ENCODE measurements around the gene TNFSF11.

Gene TNFSF11

GRCh38 chr13:42611086-42611779, 37.3 kb downstream of the TNFSF11 start:
- DNase-seq (ENCODE audit: insufficient read length, low spot score) (no peak), FAIRE-seq (no peak)
- TF ChIP-seq POLR2A (IDR thresholded peaks at IDR 0.05; ENCODE audit: low read depth, low read length), result no peak

DNA sequence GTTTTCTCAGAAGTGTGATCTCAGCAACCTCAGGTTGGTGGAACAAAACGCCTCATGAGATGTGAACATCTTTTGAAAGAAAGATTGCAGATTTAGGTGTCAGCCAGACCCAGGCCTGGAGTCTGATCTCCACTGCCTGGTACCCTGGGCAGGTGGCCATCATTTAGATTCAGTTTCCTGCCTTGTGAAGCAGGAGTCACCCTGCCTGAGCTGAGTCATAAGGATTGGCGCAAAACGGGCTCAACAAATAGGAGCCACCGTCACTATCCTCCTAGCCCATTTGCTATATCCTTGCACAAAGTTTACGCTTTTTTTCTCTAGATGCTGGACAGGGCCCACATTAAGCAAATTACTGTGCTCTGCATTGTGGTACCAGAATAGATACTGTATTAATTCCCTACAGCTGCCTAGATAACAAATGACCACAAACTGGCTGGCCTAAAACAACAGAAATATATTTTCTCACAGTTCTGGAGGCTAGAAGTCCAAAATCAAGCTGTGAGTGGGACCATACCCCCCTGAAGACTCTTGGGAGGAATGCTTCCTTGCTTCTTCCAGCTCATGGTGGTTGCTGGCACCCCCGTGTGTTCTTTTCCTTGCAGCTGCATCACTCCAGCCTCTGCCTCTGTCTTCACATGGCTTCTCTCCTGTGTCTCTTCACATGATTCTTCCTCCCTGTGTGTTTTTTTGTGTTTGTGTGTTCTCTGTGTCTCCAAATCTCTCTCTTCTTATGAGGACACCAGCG, 38.2 kb downstream of the TNFSF11 start:
- TF ChIP-seq POLR2A (IDR thresholded peaks at IDR 0.05; ENCODE audit: low read depth, low read length), result no peak
- DNase-seq (ENCODE audit: insufficient read length, low spot score) (no peak), FAIRE-seq (no peak)

- TF ChIP-seq POLR2A (IDR thresholded peaks at IDR 0.05; ENCODE audit: low read depth, low read length), result no peak
- DNase-seq (ENCODE audit: insufficient read length, low spot score) (no peak), FAIRE-seq (no peak)
These were observed 40.6 kb downstream of the TNFSF11 start for GRCh38 chr13:42614436-42615035.

GRCh38 chr13:42615691-42616090, 41.7 kb downstream of the TNFSF11 start:
- no peak for TF ChIP-seq POLR2A (IDR thresholded peaks at IDR 0.05; ENCODE audit: low read depth, low read length)
- FAIRE-seq (no peak), DNase-seq (ENCODE audit: insufficient read length, low spot score) (no peak)

- FAIRE-seq (no peak), DNase-seq (ENCODE audit: insufficient read length, low spot score) (no peak)
- TF ChIP-seq POLR2A (IDR thresholded peaks at IDR 0.05; ENCODE audit: low read depth, low read length), result no peak
These were observed 43.3 kb downstream of the TNFSF11 start for GRCh38 chr13:42617221-42617620.

- FAIRE-seq, result no peak
- no peak for DNase-seq (ENCODE audit: insufficient read length, low spot score)
- TF ChIP-seq POLR2A (IDR thresholded peaks at IDR 0.05; ENCODE audit: low read depth, low read length), result no peak
These were observed 50.0 kb downstream of the TNFSF11 start for GRCh38 chr13:42623916-42624315.

DNA sequence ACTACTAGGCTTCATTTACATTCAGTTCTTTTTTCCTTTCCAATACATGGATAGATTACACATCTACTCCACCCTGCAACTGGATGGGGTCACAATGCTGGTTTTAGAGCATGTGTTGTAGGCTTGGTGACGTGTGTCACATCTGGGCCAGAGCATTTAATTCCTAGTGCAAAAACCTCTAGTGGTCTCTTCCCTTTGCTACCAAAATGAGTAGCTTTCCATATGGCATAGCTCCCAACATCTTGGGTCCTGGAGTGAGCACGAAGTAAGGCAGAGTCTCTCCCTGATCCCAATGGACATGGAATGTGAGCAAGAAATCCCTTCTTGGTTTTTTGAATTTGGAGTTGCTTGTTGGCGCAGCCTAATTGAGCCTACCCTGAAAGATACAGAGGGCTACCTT, 51.7 kb downstream of the TNFSF11 start:
- no peak for FAIRE-seq
- DNase-seq (ENCODE audit: insufficient read length, low spot score), result no peak
- TF ChIP-seq POLR2A (IDR thresholded peaks at IDR 0.05; ENCODE audit: low read depth, low read length), result no peak

- DNase-seq (ENCODE audit: insufficient read length, low spot score), result no peak
- no peak for FAIRE-seq
- no peak for TF ChIP-seq POLR2A (IDR thresholded peaks at IDR 0.05; ENCODE audit: low read depth, low read length)
These were observed 52.4 kb downstream of the TNFSF11 start for GRCh38 chr13:42626176-42626860.

GRCh38 chr13:42628666-42629065, 54.7 kb downstream of the TNFSF11 start:
- no peak for FAIRE-seq
- no peak for DNase-seq (ENCODE audit: insufficient read length, low spot score)
- no peak for TF ChIP-seq POLR2A (IDR thresholded peaks at IDR 0.05; ENCODE audit: low read depth, low read length)

DNA sequence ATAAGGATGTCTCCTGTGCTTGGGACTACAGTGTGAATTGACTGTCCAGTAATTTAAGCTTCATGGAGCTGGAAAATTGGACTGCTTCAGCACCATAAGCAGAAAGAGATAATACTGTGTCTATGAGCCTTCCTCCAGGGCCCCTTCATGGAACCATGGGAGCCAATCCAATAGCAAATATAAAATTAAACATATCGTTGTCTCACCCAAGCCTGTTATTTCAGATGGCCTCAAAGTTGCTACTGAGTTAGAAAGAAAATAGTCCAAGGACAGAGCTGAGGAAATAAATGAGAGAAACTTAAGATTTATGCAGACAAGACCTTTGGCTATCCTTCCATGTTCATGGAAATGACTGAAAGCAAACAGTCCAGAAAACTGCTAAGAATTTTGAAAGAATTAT, 57.2 kb downstream of the TNFSF11 start:
- DNase-seq (ENCODE audit: insufficient read length, low spot score), result no peak
- FAIRE-seq, result no peak
- no peak for TF ChIP-seq POLR2A (IDR thresholded peaks at IDR 0.05; ENCODE audit: low read depth, low read length)

DNA sequence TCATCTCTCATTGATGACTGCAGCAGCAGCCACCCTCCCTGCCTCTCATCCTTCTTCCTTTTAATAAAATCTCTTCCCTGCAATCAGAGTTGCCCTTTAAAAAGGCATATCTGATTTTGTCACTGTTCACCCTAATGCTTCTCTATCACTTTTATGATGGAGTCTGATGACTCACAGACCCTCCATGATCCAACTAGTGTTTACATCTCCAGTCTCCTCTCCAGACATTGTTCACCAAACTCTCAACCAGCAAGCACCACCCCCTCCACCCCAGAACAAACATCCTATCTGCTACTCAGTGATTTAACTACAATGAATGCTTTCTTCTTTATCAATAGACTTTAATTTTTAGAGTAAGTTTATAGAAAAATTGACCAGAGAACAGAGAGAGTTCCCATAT, 59.5 kb downstream of the TNFSF11 start:
- DNase-seq (ENCODE audit: insufficient read length, low spot score), result no peak
- FAIRE-seq, result no peak
- no peak for TF ChIP-seq POLR2A (IDR thresholded peaks at IDR 0.05; ENCODE audit: low read depth, low read length)

GRCh38 chr13:42638101-42638500, 64.1 kb downstream of the TNFSF11 start:
- DNase-seq (ENCODE audit: insufficient read length, low spot score) (no peak), FAIRE-seq (no peak)
- no peak for TF ChIP-seq POLR2A (IDR thresholded peaks at IDR 0.05; ENCODE audit: low read depth, low read length)

GRCh38 chr13:42638886-42639285, 64.9 kb downstream of the TNFSF11 start:
- no peak for TF ChIP-seq POLR2A (IDR thresholded peaks at IDR 0.05; ENCODE audit: low read depth, low read length)
- DNase-seq (ENCODE audit: insufficient read length, low spot score) (no peak), FAIRE-seq (no peak)

- TF ChIP-seq POLR2A (IDR thresholded peaks at IDR 0.05; ENCODE audit: low read depth, low read length), result no peak
- FAIRE-seq (no peak), DNase-seq (ENCODE audit: insufficient read length, low spot score) (no peak)
These were observed 69.1 kb downstream of the TNFSF11 start for GRCh38 chr13:42643076-42643475.

All from H54 (cell line).